Neural cell (in vitro differentiated cells): ENCODE results near the gene SECISBP2L.

Experiments used
- CTCF ChIP-seq: fragments of 450-650 bp; IDR thresholded peaks from 2 replicates; pipeline ENCODE4 v1.5.1; 2014; ENCODE audit warnings: antibody characterized with exemption, mild to moderate bottlenecking, moderate library complexity; ENCODE audit not compliant: poor library complexity, severe bottlenecking
- EP300 ChIP-seq: fragments of 450-650 bp; conservative IDR thresholded peaks from 2 replicates; pipeline ENCODE4 v1.6.1; 2014; ENCODE audit warnings: antibody characterized with exemption, mild to moderate bottlenecking, moderate library complexity; ENCODE audit not compliant: poor library complexity, severe bottlenecking
- EZH2 ChIP-seq: fragments of 200-600, 300-800 bp; shearing (Covaris generic), sonication (generic); IDR thresholded peaks from 2 replicates; pipeline ENCODE4 v1.6.1; 2014; ENCODE audit warnings: antibody characterized with exemption, low read length, borderline replicate concordance, mild to moderate bottlenecking; ENCODE audit not compliant: insufficient read depth, poor library complexity, severe bottlenecking
- MXI1 ChIP-seq: fragments of 450-650 bp; conservative IDR thresholded peaks from 2 replicates; pipeline ENCODE4 v1.6.1; 2014; ENCODE audit warnings: antibody characterized with exemption, mild to moderate bottlenecking; ENCODE audit not compliant: poor library complexity, severe bottlenecking
- POLR2AphosphoS5 ChIP-seq: IDR thresholded peaks from 2 replicates; pipeline ENCODE4 v1.6.1; 2012
- RAD21 ChIP-seq: fragments of 450-650 bp; conservative IDR thresholded peaks from 2 replicates; pipeline ENCODE4 v1.6.1; 2014; ENCODE audit warnings: antibody characterized with exemption, mild to moderate bottlenecking, moderate library complexity
- TAF1 ChIP-seq: IDR thresholded peaks from 2 replicates; pipeline ENCODE4 v1.6.1; 2012; ENCODE audit warnings: low read depth
- TF ChIP-seq, protein P1 (sequence below): IDR thresholded peaks from 2 replicates; pipeline ENCODE4 v1.6.1; 2012; ENCODE audit warnings: borderline replicate concordance

DNA sequence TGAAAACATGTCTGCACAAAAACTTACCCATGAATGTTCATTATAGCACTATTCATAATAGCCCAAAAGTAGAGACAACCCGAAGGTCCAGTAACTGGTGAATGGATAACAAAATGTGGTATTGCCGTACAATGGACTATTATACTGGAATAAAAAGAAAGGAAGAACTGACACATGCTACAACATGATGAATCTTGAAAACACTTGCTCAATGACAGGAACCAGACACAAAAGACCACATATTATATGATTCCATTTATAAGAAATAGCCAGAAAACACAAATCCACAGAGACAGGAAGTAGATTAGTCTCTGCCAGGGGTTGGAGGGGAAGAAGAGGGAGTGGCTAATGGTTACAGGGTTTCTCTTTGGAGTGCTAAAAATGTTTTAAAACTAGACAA lies 100.9 kb downstream of the SECISBP2L start:
- TF ChIP-seq, protein P1, sequence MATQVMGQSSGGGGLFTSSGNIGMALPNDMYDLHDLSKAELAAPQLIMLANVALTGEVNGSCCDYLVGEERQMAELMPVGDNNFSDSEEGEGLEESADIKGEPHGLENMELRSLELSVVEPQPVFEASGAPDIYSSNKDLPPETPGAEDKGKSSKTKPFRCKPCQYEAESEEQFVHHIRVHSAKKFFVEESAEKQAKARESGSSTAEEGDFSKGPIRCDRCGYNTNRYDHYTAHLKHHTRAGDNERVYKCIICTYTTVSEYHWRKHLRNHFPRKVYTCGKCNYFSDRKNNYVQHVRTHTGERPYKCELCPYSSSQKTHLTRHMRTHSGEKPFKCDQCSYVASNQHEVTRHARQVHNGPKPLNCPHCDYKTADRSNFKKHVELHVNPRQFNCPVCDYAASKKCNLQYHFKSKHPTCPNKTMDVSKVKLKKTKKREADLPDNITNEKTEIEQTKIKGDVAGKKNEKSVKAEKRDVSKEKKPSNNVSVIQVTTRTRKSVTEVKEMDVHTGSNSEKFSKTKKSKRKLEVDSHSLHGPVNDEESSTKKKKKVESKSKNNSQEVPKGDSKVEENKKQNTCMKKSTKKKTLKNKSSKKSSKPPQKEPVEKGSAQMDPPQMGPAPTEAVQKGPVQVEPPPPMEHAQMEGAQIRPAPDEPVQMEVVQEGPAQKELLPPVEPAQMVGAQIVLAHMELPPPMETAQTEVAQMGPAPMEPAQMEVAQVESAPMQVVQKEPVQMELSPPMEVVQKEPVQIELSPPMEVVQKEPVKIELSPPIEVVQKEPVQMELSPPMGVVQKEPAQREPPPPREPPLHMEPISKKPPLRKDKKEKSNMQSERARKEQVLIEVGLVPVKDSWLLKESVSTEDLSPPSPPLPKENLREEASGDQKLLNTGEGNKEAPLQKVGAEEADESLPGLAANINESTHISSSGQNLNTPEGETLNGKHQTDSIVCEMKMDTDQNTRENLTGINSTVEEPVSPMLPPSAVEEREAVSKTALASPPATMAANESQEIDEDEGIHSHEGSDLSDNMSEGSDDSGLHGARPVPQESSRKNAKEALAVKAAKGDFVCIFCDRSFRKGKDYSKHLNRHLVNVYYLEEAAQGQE: no peak
- TF ChIP-seq CTCF (no peak), EZH2 (no peak), TAF1 (no peak), POLR2AphosphoS5 (no peak), RAD21 (no peak), EP300 (no peak), MXI1 (no peak)
